GM12878 (cell line): ENCODE results near the gene USP2.

Experiments
- CBFB ChIP-seq: IDR thresholded peaks from 2 replicates; pipeline ENCODE4 v1.6.1; 2016; ENCODE audit warnings: antibody characterized with exemption, low read depth
- CBX3 ChIP-seq: fragments of 200-600 bp; sonication (generic); IDR thresholded peaks from 2 replicates; pipeline ENCODE4 v1.6.1; 2016; ENCODE audit warnings: low read depth, borderline replicate concordance
- CHD2 ChIP-seq: IDR thresholded peaks from 2 replicates; pipeline ENCODE4 v1.6.1; 2011; ENCODE audit warnings: low read depth, low read length, improper control_type of control experiment, borderline replicate concordance
- EP300 ChIP-seq, 2 experiments: fragments of 150-350 bp in 1 of 2; IDR thresholded peaks; 2 replicates each; pipeline ENCODE4 v1.6.1; 2011 to 2012; ENCODE audit warnings: low read depth in 2 of 2, low read length in 2 of 2, borderline replicate concordance in 1 of 2, improper control_type of control experiment in 1 of 2, inconsistent platforms in 1 of 2; ENCODE audit not compliant: control insufficient read depth in 1 of 2
- EZH2 ChIP-seq: IDR thresholded peaks from 2 replicates; pipeline ENCODE4 v1.6.1; 2012; ENCODE audit warnings: low read depth, mild to moderate bottlenecking, control low read depth, inconsistent platforms, low read length, borderline replicate concordance; ENCODE audit not compliant: control insufficient read depth
- FOXK2 ChIP-seq: fragments of 450-650 bp; IDR thresholded peaks from 2 replicates; pipeline ENCODE4 v1.6.1; 2017; ENCODE audit warnings: mild to moderate bottlenecking, moderate library complexity
- HDAC2 ChIP-seq: fragments of 200-600 bp; sonication (generic); IDR thresholded peaks from 2 replicates; pipeline ENCODE4 v1.6.1; 2017
- MTA3 ChIP-seq: IDR thresholded peaks from 2 replicates; pipeline ENCODE4 v1.6.1; 2012; ENCODE audit warnings: low read length, inconsistent platforms, borderline replicate concordance
- POLR2A ChIP-seq: IDR thresholded peaks from 2 replicates; pipeline ENCODE4 v1.6.1; 2011; ENCODE audit warnings: low read depth, mild to moderate bottlenecking, low read length
- REST ChIP-seq: IDR thresholded peaks from 2 replicates; pipeline ENCODE4 v1.6.1; 2012; ENCODE audit warnings: mild to moderate bottlenecking, low read depth, low read length
- YBX1 ChIP-seq: fragments of 450-650 bp; IDR thresholded peaks from 2 replicates; pipeline ENCODE4 v1.6.1; 2016; ENCODE audit warnings: antibody characterized with exemption
- YY1 ChIP-seq: IDR thresholded peaks from 2 replicates; pipeline ENCODE4 v1.6.1; 2011; ENCODE audit warnings: low read depth, mild to moderate bottlenecking, low read length
- TF ChIP-seq, protein P1 (sequence below), 3 experiments: IDR thresholded peaks in 2 of 3; conservative IDR thresholded peaks in 1 of 3; 2 replicates each; pipeline ENCODE4 v1.5.1; 2011; ENCODE audit warnings: low read depth in 3 of 3, low read length in 3 of 3, mild to moderate bottlenecking in 3 of 3, control low read depth in 2 of 3, moderate library complexity in 2 of 3, inconsistent platforms in 1 of 3, mixed read lengths in 1 of 3; ENCODE audit not compliant: control insufficient read depth in 2 of 3, insufficient read depth in 1 of 3; ENCODE audit errors: extremely low read depth in 1 of 3
- TF ChIP-seq, protein P2 (sequence below): IDR thresholded peaks from 2 replicates; pipeline ENCODE4 v1.6.1; 2011; ENCODE audit warnings: low read depth, mild to moderate bottlenecking, low read length, moderate library complexity, borderline replicate concordance; ENCODE audit errors: extremely low read depth

DNA sequence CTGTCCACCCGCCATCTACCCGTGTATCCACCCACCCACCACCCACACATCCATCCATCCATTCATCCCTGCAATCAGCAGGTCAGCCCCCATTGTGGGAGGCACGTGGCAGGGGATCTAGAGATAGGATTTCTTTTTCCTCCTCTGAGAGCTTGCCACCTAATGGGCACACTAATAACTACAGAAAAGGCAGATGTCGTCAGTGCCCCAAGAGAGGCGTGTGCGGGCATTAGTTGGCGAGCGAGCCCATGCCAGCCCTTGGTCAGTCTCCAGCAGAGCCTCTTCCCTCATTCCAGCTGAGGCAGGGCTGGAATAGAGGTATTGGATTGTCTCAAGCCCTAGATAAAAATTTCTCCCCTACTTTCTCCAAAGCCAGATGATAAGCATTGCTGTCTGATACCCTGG lies 9.7 kb downstream of the USP2 start:
- TF ChIP-seq EP300 (IDR thresholded peaks at IDR 0.05; ENCODE audit: borderline replicate concordance in 1 of 2, control insufficient read depth in 1 of 2, low read depth in 2 of 2, low read length in 2 of 2) (no peak), CBFB (no peak), FOXK2 (no peak), EZH2 (no peak), CHD2 (no peak), REST (no peak), HDAC2 (no peak), POLR2A (no peak), MTA3 (no peak), YY1 (no peak), YBX1 (no peak), CBX3 (no peak)
- TF ChIP-seq, protein P1, sequence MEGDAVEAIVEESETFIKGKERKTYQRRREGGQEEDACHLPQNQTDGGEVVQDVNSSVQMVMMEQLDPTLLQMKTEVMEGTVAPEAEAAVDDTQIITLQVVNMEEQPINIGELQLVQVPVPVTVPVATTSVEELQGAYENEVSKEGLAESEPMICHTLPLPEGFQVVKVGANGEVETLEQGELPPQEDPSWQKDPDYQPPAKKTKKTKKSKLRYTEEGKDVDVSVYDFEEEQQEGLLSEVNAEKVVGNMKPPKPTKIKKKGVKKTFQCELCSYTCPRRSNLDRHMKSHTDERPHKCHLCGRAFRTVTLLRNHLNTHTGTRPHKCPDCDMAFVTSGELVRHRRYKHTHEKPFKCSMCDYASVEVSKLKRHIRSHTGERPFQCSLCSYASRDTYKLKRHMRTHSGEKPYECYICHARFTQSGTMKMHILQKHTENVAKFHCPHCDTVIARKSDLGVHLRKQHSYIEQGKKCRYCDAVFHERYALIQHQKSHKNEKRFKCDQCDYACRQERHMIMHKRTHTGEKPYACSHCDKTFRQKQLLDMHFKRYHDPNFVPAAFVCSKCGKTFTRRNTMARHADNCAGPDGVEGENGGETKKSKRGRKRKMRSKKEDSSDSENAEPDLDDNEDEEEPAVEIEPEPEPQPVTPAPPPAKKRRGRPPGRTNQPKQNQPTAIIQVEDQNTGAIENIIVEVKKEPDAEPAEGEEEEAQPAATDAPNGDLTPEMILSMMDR (IDR thresholded peaks at IDR 0.05 in 2 of 3, conservative IDR thresholded peaks at IDR 0.05 in 1 of 3; ENCODE audit: control insufficient read depth in 2 of 3, extremely low read depth in 1 of 3, insufficient read depth in 1 of 3, low read depth in 3 of 3, low read length in 3 of 3), result peak; percentile 13 to 22 (median 14); a peak in 3 of 6 replicates
- TF ChIP-seq, protein P2, sequence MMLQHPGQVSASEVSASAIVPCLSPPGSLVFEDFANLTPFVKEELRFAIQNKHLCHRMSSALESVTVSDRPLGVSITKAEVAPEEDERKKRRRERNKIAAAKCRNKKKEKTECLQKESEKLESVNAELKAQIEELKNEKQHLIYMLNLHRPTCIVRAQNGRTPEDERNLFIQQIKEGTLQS, result no peak
